HepG2 (cell line): ENCODE data around the gene TMEM256. TPM values are rescaled to one million over a fixed set of nuclear protein-coding genes. Genes with fewer than 3 reads are reported as not detected.
A peak's percentile ranks its signal among the peaks of the same experiment; 100 is the strongest.

Experiments used
- AKAP8 ChIP-seq: sonication (generic); formaldehyde crosslinking; IDR thresholded peaks from 2 replicates; pipeline ENCODE4 v1.5.1; 2020; ENCODE audit warnings: mild to moderate bottlenecking, missing genetic modification reagents
- ARNT2 ChIP-seq: sonication (generic); formaldehyde crosslinking; IDR thresholded peaks from 2 replicates; pipeline ENCODE4 v1.8.0; 2022; ENCODE audit warnings: mild to moderate bottlenecking, low read depth, missing genetic modification reagents, moderate library complexity
- ATF4 ChIP-seq, 2 experiments: fragments of 450-650 bp in 1 of 2; sonication (generic) in 1 of 2; formaldehyde crosslinking; IDR thresholded peaks; 2 replicates each; pipeline versions ENCODE4 v1.5.0 to v1.8.0; 2020 to 2022; ENCODE audit warnings: mild to moderate bottlenecking in 1 of 2, missing genetic modification reagents in 1 of 2
- BRCA1 ChIP-seq: sonication (generic); formaldehyde crosslinking; IDR thresholded peaks from 2 replicates; pipeline ENCODE4 v1.4.0; 2020; ENCODE audit warnings: missing genetic modification reagents
- CSRNP1 ChIP-seq: sonication (generic); formaldehyde crosslinking; IDR thresholded peaks from 2 replicates; pipeline ENCODE4 v1.8.1; 2023; ENCODE audit warnings: mild to moderate bottlenecking, missing genetic modification reagents
- GATA4 ChIP-seq: sonication (generic); IDR thresholded peaks from 2 replicates; pipeline ENCODE4 v1.6.1; 2016; ENCODE audit warnings: antibody characterized with exemption, low read depth, borderline replicate concordance
- IRX3 ChIP-seq: sonication (generic); formaldehyde crosslinking; IDR thresholded peaks from 2 replicates; pipeline ENCODE4 v1.8.1; 2023; ENCODE audit warnings: mild to moderate bottlenecking, low read depth, missing genetic modification reagents, borderline replicate concordance
- JDP2 ChIP-seq: sonication (generic); formaldehyde crosslinking; IDR thresholded peaks from 2 replicates; pipeline ENCODE4 v1.8.1; 2022; ENCODE audit warnings: missing genetic modification reagents, borderline replicate concordance
- JUNB ChIP-seq: sonication (generic); formaldehyde crosslinking; IDR thresholded peaks from 2 replicates; pipeline ENCODE4 v1.8.0; 2022; ENCODE audit warnings: missing genetic modification reagents, mild to moderate bottlenecking, borderline replicate concordance
- KDM4B ChIP-seq: sonication (generic); formaldehyde crosslinking; IDR thresholded peaks from 2 replicates; pipeline ENCODE4 v1.4.0; 2020; ENCODE audit warnings: missing genetic modification reagents
- MYC ChIP-seq: sonication (generic); formaldehyde crosslinking; IDR thresholded peaks from 2 replicates; pipeline ENCODE4 v1.9.0; 2021; ENCODE audit warnings: missing genetic modification reagents, borderline replicate concordance
- PATZ1 ChIP-seq: sonication (generic); formaldehyde crosslinking; IDR thresholded peaks from 2 replicates; pipeline ENCODE4 v1.4.0; 2020; ENCODE audit warnings: missing genetic modification reagents
- SOX6 ChIP-seq, 2 experiments: fragments of 450-650 bp in 1 of 2; sonication (generic) in 1 of 2; formaldehyde crosslinking in 1 of 2; IDR thresholded peaks; 2 replicates each; pipeline versions ENCODE4 v1.4.0 to v1.6.1; 2017 to 2020; ENCODE audit warnings: antibody characterized with exemption in 1 of 2, mild to moderate bottlenecking in 1 of 2, missing genetic modification reagents in 1 of 2
- TBL1XR1 ChIP-seq: fragments of 150-350 bp; IDR thresholded peaks from 2 replicates; pipeline ENCODE4 v1.6.1; 2014; ENCODE audit warnings: borderline replicate concordance, low read length; ENCODE audit not compliant: partially characterized antibody
- WIZ ChIP-seq: sonication (generic); formaldehyde crosslinking; IDR thresholded peaks from 2 replicates; pipeline ENCODE4 v1.5.1; 2020; ENCODE audit warnings: mild to moderate bottlenecking, missing genetic modification reagents
- ZBTB20 ChIP-seq: sonication (generic); formaldehyde crosslinking; IDR thresholded peaks from 2 replicates; pipeline ENCODE4 v1.8.1; 2023; ENCODE audit warnings: missing genetic modification reagents, low read depth, mild to moderate bottlenecking, borderline replicate concordance
- ZNF251 ChIP-seq: sonication (generic); formaldehyde crosslinking; IDR thresholded peaks from 2 replicates; pipeline ENCODE4 v1.9.0; 2021; ENCODE audit warnings: mild to moderate bottlenecking, missing genetic modification reagents
- ZNF296 ChIP-seq: sonication (generic); formaldehyde crosslinking; conservative IDR thresholded peaks from 2 replicates; pipeline ENCODE4 v1.5.0; 2020; ENCODE audit warnings: mild to moderate bottlenecking, missing genetic modification reagents
- ZNF616 ChIP-seq: sonication (generic); formaldehyde crosslinking; IDR thresholded peaks from 2 replicates; pipeline ENCODE4 v1.5.0; 2020; ENCODE audit warnings: low read depth, mild to moderate bottlenecking, missing genetic modification reagents
- ZNF740 ChIP-seq: sonication (generic); formaldehyde crosslinking; IDR thresholded peaks from 2 replicates; pipeline ENCODE4 v1.4.0; 2020; ENCODE audit warnings: missing genetic modification reagents
- ZNF773 ChIP-seq: sonication (generic); formaldehyde crosslinking; IDR thresholded peaks from 2 replicates; pipeline ENCODE4 v1.4.0; 2020; ENCODE audit warnings: missing genetic modification reagents, borderline replicate concordance
- ZSCAN12 ChIP-seq: sonication (generic); formaldehyde crosslinking; IDR thresholded peaks from 2 replicates; pipeline ENCODE4 v1.9.0; 2021; ENCODE audit warnings: mild to moderate bottlenecking, missing genetic modification reagents
- polyA plus RNA-seq, 8 experiments: library from polyadenylated mRNA; depleted of rRNA in 3 of 8; stranded (reverse) in 7 of 8; unstranded in 1 of 8; fragments of >200 nt; fragmentation: Illumina TruSeq in 4 of 8; extraction: Trizol in 4 of 8; gene quantifications; 2 replicates each; pipeline versions ENCODE4 v1.2.1 to v1.2.3, GENCODE V29; 2011 to 2016; ENCODE audit warnings: low read depth in 4 of 8, missing spikeins in 1 of 8, mixed read lengths in 1 of 8; ENCODE audit not compliant: insufficient read depth in 1 of 8
- total RNA-seq, 5 experiments: library from RNA; depleted of rRNA; stranded (reverse); fragments of >200 nt; fragmentation: Illumina TruSeq; extraction: Trizol; gene quantifications; 2 replicates each; pipeline ENCODE4 v1.2.3, GENCODE V29; 2016; ENCODE audit warnings: low read depth in 1 of 5

Gene TMEM256
- total and polyA plus RNA-seq, 2 of the 13 experiments (the other 11 are each of a cell fraction or from before 2014, with no cell fraction given): 231 to 252 TPM

- TF ChIP-seq ATF4 (CRISPR knock-in tag; IDR thresholded peaks at IDR 0.05) (no peak), ARNT2 (no peak), GATA4 (no peak), TBL1XR1 (no peak), ZNF296 (no peak), SOX6 (IDR thresholded peaks at IDR 0.05) (no peak), SOX6 (CRISPR knock-in tag; IDR thresholded peaks at IDR 0.05) (peak; percentile 7; the same call in 1 of the 2 replicates), ZNF616 (CRISPR knock-in tag) (no peak), ZNF740 (CRISPR knock-in tag) (no peak; the same call in 1 of the 2 replicates), CSRNP1 (peak; percentile 28; the same call in 1 of the 2 replicates), PATZ1 (CRISPR knock-in tag) (peak; percentile 81; the same call in 1 of the 2 replicates), JDP2 (CRISPR knock-in tag) (no peak), AKAP8 (no peak), ZNF773 (CRISPR knock-in tag) (no peak), MYC (CRISPR knock-in tag) (peak; percentile 23; the same call in 1 of the 2 replicates), WIZ (CRISPR knock-in tag) (no peak), ZNF251 (CRISPR knock-in tag) (no peak), JUNB (CRISPR knock-in tag) (no peak), KDM4B (no peak), BRCA1 (CRISPR knock-in tag) (no peak; the same call in 1 of the 2 replicates), ZBTB20 (CRISPR knock-in tag) (no peak), IRX3 (no peak), ZSCAN12 (no peak)
Measured at GRCh38 chr17:7403043-7403726, 712 bp downstream of the TMEM256 start (continued).
